Spleen (tissue), 7 donors: ENCODE results near the gene ZNF780B.

Source experiments
- CTCF ChIP-seq, 11 experiments: fragments of 200-600 bp in 7 of 11; fragments of 450-650 bp in 4 of 11; sonication (generic) in 4 of 11; IDR thresholded peaks in 8 of 11; conservative IDR thresholded peaks in 3 of 11; 1 replicate in 7 of 11; 2 replicates in 4 of 11; pipeline versions ENCODE4 v1.4.0 to v1.8.0; 2016 to 2021; ENCODE audit warnings: antibody characterized with exemption in 11 of 11, inconsistent platforms in 4 of 11, mild to moderate bottlenecking in 1 of 11
- POLR2A ChIP-seq, 3 donors: fragments of 450-650 bp; IDR thresholded peaks; one replicate each; pipeline ENCODE4 v1.5.1; 2017; ENCODE audit warnings: antibody characterized with exemption in 3 of 3, mild to moderate bottlenecking in 1 of 3
- POLR2AphosphoS5 ChIP-seq, 3 donors: sonication (generic); formaldehyde crosslinking; IDR thresholded peaks; one replicate each; pipeline ENCODE4 v1.5.1; 2017; ENCODE audit warnings: antibody characterized with exemption in 3 of 3
- donor health status: DM: no; HTN: no; CAD: no; lungs with moderate emphysema.
- donor health status: DM: no; HTN: no; CAD: no.
- donor health status: DM: no; HTN: no; CAD: no.

DNA sequence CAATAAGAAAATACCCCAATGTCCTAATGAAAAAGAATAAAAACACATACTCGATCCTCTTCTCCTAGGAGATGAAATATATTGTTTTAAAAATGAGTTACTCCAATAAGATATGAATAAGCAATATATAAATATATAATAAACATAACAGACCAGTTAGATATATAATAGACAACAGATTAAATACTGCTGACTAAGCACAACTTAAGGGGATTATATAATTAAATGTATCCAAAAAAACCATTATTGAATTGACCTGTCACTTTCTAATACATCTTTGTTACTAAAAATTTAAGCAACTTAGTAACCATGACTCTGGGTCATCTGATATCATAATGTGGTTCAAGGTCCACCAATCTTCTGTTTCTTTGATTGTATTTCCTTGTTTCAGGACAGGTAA lies 14.0 kb upstream of the ZNF780B start:
- TF ChIP-seq CTCF (IDR thresholded peaks at IDR 0.05 in 8 of 11, conservative IDR thresholded peaks at IDR 0.05 in 3 of 11) (no peak), POLR2AphosphoS5 (IDR thresholded peaks at IDR 0.05) (no peak), POLR2A (IDR thresholded peaks at IDR 0.05) (no peak)
